ENCODE results near the gene PLB1.

The PLB1 gene

DNA sequence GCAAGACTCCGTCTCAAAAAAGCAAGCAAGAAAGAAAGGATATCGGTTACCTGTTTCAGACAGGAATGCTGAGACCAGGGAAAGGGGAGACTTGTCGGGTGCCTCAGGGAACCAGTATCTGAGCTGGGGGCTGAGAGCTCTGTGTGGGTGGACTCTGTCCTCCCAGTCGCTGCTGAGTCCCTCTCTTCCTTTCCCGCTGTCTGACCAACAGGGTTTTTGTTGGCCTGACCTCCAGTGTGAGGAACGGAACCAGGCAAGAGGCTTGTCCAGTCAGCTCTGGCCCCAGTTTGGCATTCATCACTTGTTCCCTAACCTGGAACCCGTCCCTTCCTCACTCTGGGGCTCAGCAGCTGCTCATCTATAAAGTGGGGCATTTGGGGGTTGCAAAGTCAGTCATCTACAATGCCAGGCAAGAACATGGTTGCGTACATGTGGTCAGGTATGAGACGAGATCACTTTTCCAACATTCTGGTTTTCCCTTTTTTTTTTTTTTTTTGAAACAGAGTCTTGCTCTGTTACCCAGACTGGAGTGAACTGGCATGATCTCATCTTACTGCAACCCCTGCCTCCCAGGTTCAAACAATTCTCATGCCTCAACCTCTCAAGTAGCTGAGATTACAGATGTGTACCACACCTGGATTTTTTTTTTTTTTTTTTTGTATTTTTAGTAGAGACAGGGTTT lies 116.4 kb downstream of the PLB1 start:
- no peak for DNase-seq (ENCODE audit: low read depth)

DNA sequence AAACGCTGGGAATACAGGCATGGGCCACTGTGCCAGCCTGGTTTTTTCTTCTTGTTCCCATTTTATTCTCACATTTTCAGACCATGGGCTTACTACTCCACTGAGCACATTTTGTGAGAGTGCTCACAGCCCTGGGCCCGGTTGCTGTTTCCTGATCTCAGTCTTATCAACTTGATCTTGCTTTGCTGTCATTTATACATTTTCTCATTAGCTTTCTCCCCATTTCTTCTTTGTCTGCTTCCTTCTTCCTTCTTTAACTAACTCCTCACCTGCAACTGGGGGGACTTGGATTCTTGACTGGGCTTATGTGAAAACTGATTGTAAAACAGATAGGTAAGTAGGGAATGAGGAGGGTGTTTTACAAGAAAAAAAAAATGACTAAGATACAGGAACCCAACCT lies 117.3 kb downstream of the PLB1 start:
- no peak for DNase-seq (ENCODE audit: low read depth)

DNA sequence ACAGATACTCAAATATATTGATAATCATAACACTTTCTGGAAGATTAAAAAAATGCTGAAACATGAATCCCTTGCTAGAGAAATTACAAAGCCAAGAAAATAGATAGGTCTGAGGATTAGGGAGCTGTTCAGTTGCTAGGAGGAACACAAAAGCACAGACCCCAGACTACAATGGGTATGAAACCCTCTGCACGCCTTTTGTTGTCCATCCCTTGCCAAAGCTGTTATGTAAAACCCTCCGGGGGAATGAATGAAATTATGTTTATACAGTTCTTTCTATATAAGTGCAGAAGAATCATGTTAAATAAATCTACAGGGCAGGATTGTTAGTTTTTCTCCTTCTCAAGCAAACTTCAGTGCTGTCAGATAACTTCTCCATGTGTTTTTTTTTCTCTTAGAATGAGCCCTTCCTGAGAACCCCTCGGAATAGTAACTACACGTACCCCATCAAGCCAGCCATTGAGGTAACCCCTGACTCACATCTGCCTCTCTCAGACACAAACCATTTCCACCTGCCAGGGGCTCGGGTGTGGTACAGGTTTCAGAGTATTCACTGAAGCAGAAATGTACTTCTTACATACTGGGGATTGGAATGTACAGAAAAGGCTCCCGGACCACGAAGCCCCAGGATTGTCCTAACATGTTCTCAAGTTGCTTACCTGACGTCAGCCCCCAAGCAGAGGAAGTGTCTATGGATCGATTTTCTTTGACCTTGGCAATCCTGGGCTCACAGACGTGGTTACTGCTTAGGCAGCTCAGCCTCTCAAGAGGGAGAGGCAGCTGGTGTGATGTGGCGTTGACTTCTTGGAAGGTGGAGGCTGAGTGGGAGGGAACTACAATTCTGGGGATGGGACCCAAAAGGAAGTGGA lies 118.0 kb downstream of the PLB1 start:
- DNase-seq (ENCODE audit: low read depth), result no peak

DNA sequence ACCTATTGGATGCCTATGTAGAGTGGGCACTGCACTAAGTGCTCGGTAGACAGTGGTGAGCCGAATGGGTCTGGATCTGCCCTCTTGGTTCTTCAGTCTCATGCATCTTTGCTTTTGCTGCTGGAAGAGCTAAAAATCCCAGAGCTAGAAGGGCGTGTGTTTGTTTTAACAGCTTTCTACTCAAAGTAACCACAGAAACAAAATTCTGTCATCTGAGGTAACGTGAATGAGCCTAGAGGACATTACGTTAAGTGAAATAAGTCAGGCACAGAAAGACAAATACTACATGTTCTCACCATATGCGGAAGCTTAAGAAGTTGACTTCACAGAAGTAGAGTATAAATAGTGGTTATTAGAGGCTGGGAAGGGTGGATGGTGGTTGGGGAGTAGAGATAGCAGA lies 119.8 kb downstream of the PLB1 start:
- no peak for DNase-seq (ENCODE audit: low read depth)

DNA sequence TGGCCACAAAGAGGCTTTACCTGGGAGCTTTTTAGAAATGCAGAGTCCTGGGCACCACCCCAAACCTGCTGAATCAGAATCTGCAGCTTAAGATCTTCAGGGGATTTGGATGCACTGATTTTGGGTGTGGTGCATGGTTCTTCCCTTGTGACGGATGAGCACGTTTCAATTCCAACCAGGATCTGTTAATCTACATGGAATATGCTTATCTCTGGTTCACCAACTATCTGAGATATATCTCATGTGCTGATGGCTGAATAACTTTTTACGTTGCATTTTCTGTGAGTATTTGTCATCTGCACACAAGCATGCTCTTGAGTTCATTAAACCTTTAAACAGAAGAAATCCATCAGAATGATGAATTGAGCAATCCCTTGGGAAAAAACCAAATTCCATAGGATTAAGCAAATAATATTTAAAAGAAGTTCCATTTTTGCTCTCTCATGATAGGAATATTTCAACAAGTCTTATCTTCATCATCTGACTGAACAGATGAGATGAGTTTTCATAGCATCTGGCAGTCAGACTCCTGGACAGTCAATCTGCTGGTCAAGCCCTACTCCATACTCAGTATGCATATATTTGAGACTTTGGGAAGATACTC lies 120.6 kb downstream of the PLB1 start:
- no peak for DNase-seq (ENCODE audit: low read depth)

DNA sequence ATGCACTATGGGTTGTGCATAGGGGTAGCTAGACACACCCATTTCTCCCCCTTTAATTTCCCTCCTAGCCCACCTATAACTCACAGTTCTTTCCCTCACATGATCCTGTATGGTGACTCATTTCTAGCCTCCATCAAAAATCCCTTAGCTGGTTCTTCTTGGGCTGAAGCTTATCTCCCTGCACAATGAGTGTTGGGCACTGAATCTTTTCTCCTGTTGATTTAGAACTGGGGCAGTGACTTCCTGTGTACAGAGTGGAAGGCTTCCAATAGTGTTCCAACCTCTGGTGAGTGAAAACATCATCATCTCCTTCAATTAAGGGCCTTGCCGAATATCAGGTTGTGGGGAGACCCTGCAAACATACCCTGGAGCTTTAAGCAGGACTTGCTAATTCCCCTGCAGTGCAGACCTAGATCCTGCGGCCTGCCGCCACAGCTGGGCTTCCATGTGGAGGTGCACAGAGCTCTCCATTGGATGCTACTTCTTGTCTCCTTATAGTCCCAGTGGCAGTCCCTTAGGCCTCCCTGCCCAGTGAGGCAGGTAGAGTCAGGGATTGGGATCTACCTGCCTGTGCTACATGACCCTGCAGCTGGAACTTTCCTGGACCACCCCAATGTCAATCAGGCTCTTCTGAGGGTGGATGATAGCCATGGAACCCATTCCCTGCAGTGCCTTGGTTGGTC lies 121.8 kb downstream of the PLB1 start:
- no peak for DNase-seq (ENCODE audit: low read depth)

DNA sequence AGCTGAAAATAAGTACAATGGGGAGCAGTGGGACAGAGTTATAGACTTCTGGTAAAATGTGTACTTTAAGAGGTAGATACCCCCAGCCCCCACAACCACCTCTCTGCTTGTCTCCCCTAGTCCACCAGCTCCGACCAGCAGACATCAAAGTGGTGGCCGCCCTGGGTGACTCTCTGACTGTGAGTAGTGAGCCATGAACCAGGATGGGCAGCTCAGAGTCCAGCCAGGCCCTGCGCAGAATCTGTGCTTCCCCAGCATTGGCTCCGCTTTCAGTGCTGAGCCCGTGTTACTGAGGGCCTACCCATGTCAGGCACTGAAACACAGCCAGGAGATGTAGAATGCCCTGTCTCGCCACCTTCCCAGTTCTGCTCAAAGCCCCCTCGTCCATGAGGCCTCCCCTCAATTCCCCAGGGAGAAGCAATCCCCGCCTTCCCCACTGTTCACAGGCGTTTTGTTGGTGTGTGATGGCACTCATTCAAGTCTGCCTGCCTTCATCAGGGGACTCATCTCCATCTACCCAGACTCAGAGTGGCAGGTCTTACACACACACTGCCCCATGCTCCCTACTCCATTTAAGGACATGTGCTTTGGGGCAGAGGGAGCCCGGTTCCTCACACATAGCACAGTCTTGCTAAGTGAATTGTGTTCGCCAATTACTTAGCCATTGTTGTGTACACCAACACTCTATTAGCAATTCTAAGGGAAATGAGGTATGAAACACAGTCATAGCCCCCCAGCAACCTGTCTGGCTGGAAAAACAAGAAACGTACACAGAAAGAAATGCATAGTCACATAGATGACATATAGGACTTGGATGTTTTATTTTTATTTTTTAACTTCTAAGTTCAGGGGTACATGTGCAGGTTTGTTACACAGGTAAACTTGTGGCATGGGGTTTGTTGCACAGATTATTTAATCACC lies 122.6 kb downstream of the PLB1 start:
- no peak for DNase-seq (ENCODE audit: low read depth)

DNA sequence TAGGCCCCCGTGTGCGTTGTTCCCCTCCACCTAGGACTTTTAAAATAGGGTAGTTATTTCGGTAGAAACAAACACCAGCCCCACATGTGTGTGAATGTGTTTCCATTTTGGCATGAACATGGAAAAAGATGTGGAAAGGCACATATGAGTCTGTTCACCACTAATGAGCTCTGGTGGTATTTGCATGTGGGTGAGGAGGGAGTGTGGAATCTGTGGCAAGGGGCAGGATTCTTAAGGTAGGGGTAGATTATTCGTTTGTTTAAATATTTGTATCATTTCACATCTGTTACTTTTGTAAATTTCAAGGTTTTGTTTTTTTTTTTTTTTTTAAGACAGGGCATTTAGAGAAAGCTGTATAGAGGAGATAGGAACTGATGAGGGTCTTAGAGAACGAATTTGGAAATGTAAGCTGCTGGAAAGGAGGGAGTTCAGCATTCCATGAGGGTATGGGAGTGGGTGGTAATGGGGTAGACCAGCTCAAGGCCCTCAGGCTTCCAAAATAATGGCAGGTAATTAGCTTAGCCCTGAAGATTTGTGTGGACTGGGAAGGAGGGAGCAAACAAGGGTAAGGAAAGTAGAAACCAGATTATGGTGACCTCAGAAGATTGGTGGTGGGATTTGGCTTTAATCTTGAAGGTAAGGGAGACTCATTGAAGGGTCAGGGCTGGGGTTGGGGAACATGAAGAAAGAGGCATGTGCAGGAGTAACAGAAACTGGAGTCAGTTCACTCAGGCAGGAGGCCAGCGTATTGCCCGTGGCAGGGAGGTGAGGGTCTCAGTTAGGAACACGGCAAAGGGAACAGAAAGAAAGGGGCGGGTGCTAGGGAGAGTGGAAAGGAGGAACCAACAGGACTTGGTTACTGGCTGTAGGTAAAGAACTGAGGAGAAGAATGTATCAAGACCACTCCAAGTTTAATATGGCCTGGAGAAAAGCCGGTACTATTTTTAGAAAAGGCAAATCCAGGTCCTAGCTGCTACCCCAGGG lies 123.6 kb downstream of the PLB1 start:
- DNase-seq (ENCODE audit: low read depth), result no peak

DNA sequence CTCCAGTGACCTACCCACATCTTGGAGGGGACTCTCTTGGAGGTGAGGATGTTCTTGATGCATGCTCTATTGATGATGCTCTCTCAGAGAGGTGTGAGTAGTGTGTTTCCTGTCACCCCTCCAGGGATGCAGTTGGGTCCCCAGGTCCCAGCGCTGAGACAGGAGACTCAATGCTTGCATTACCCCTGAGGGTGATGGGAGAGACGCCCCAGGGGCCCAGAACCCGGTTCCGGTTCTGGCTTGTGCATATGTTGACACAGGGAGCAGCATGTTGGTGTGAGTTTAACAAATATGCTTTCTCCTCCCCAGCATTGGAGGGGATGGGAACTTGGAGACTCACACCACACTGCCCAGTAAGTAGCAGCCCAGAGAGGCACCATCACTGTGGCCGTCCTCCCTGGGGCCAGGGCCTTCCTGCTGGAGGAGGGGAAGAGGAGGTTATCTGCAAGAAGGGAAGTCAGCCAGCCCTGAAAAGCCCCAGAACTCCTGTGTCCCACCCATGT lies 124.5 kb downstream of the PLB1 start:
- DNase-seq (ENCODE audit: low read depth), result no peak

DNA sequence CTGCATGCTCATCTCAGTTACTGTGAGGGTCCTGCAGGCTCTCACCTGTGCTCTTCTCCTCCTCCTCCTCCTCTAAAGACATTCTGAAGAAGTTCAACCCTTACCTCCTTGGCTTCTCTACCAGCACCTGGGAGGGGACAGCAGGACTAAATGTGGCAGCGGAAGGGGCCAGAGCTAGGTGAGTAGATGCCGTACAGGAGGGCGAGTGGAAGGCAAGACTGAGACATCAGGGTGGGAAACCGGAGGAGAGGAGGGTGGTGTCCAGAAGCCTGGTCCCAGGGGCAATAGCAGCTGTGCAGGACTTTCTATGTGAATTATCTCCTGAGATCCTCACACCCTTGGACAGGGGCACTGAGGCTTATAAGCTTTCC lies 124.9 kb downstream of the PLB1 start:
- DNase-seq (ENCODE audit: low read depth), result no peak

DNA sequence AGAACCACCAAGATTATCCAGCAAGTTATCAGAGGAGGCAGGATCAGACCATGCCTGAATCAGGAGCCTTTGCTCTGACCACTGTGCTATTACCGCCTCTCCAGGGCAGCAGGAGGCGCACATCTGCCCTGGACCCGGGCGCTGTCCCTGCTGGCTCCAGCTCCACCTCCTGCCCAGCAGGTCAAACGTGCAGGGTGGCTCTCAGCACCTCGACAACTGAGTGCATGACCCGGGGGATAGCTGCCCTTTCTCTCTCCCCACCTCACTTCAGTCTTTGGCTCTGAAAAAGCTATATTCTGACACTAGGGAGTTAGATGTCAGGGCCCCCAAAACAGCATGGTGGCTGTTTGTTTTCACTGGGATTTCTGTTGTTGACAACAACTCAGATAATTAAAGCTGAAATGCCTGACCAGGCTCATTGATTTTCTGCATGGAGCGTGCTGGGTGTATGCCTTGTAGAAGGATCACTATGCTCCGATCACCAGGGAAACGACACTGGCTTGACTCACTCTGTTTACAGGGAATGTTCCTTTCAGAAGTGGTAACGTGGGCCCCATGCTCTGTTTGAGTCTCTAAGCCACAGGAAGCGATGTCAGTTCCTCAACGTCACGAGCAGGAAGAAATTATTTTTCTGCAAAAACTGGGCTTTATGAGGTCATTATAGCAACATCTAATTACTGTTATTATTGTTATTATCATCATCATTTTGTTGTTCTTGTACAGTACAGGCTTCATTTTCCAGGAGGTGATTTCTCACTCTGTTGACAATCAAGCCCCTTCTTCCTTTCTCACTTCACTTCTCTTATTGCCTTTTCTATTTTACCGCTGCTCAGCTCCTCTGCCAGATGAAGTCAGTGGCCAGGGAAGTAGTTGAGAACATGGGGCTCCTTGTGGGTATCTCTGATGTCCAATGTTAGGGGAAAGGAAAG lies 125.6 kb downstream of the PLB1 start:
- DNase-seq (ENCODE audit: low read depth), result peak; percentile 57

DNA sequence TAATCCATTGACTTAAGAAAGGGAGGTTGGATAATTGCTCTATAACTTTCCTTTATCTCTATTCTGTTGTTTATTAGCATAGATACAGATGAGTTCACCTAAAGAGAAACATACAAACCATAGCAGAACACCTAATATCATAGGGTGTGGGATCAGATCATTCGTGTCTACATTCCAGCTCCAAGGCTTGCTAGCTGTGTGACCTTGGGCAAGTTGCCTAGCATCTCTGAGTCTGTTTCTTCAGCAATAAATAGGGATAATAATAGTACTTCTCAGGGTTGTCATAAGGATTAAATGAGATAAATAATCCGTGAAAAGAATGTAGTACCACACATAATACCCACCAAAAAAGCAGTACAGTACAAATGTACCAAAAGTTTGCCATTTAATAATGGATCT lies 126.2 kb downstream of the PLB1 start:
- no peak for DNase-seq (ENCODE audit: low read depth)

DNA sequence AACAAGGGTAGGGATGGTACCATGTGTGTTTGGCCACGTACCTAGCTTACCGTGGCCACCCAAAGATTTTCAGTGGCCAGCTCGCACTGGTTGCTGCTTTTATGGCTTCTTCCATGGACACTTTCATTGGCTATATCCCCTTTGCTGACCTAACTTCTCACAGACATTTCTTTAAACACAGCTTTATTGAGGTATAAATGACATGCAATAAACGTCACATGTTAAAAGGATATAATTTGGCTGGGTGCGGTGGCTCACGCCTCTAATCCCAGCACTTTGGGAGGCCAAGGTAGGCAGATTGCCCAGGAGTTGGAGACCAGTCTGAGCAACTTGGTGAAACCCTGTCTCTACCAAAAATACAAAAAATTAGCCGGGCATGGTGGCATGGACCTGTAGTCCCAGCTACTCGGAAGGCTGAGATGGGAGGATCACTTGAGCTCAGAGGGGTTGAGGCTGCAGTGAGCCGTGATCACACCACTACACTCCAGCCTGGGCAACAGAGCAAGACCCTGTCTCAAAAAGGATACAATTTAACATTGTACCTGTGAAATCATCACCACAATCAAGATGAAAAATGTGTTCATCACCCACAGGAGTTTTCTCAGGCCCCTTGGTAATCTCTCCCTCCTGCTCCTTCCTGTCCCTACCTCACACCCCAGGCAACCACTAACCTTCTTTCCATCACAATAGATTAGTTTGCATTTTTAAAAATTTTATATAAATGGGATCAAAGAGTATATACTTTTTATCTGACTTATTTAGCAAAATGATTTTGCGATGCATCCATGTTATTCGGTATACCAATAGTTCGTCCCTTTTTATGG lies 127.9 kb downstream of the PLB1 start:
- DNase-seq (ENCODE audit: low read depth), result no peak

DNA sequence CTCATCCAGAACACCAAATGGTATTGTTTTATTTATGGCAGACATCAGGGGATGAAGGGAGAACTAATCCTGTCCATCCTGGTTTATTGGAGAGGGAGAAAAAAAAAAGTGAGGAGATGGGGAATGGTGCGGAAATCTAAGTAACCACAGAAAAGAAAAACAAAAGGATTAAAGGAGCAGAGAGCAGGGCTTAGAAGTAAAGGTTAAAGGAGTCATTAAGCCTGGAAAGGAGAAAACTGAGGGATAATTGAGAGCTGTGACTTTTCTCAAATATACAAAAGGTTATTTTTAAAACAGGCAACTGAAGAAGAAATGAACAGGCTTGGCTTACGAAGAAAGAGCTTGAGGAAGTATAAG lies 128.6 kb downstream of the PLB1 start:
- no peak for DNase-seq (ENCODE audit: low read depth)

DNA sequence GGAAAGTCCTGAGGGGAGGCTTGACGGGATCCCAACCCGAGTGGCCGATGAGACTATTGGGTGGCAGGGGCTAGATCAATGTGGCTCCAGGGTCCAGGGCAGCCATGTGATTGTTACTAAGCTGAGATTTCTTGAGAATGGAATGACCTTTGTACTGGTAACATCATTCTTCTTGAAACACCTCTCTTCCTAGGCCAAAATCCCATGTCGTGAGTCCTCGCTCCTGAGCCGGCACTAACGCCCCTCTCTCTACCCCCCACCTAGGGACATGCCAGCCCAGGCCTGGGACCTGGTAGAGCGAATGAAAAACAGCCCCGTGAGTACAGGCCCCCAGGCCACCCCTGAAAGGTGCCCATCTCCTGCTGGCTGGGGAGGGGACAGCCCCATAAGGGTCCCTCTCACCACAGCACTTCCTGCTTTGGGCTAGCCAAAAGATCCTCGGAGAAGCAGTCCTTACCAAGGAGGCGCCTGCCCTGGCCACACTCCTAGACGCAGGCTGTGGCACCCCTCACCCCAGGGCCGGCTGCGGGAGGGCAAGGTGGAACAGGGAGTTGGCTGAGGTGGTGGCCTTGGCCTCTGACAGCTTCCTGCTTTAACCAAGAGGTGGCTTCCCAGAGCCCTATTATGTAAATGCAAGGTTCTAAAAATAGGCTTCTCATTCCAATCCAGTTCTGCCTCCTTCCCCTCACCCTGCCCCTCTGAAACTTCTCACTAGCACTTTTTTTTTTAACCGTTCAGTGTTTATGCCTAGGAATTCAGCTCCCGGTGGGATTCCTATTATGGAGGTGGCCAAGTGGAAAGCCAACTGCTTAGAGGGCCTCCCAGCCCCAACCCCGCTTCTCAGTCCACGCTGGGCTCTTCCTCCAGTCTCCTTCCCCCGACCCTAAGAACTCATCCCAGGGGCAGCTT lies 129.2 kb downstream of the PLB1 start:
- peak; percentile 35 for DNase-seq (ENCODE audit: low read depth)

DNA sequence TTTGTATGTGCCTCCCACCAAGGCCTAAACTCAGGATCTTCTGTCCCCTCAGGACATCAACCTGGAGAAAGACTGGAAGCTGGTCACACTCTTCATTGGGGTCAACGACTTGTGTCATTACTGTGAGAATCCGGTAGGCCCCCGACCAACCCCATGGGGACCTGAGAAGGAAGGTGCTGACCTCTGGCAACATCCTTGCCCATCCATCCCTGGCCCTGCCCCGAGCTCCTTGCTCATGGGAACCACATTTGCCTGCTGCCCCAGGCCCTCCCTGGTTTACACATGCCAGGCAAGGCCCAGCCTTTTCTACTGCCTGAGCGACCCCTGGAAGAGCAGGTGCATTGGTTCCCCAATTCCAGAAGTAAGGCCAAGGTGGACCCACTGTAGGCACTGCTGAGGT lies 130.5 kb downstream of the PLB1 start:
- DNase-seq (ENCODE audit: low read depth), result no peak

DNA sequence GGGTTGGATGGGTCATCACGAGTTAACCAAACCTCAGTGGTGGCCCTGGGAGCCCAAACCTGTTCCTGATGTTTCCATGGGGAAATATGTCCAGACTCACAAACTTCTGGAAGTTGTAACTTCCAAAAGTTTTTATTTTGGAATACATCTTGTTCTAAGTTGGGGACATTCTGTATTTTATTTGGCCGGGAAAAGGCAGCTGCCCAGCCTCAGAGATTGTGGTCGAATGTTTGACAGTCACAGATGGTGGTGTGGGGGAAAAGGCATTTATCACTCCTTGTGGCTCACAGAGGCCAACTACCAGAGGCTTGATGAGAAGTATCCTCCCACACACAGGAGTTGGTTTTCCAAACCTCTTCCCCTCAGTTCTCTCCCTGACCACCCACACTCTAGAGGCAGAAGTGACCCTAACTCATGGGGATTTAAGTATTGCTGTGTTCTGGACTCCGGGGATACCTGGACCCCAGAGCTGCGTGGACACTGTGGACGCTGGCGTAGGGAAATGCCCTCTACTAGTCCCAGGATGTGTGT lies 131.1 kb downstream of the PLB1 start:
- DNase-seq (ENCODE audit: low read depth), result no peak
